Transverse colon (tissue), 4 donors: Measurements from ENCODE around the gene CTNNBL1.

Experiments
- POLR2A ChIP-seq: fragments of 450-650 bp; IDR thresholded peaks from one replicate; pipeline ENCODE4 v1.6.1; 2016; ENCODE audit warnings: antibody characterized with exemption, mild to moderate bottlenecking, moderate library complexity
- POLR2AphosphoS5 ChIP-seq, 3 donors: sonication (generic); formaldehyde crosslinking; IDR thresholded peaks; one replicate each; pipeline ENCODE4 v1.6.1; 2016; ENCODE audit warnings: antibody characterized with exemption in 3 of 3
- TF ChIP-seq, protein P1 (sequence below), 5 experiments: fragments of 200-600 bp in 3 of 5; fragments of 450-650 bp in 2 of 5; sonication (generic) in 3 of 5; IDR thresholded peaks; 1 replicate in 2 of 5; 2 replicates in 3 of 5; pipeline ENCODE4 v1.5.1; 2016 to 2017; ENCODE audit warnings: antibody characterized with exemption in 5 of 5, inconsistent platforms in 3 of 5, mild to moderate bottlenecking in 2 of 5, moderate library complexity in 1 of 5

DNA sequence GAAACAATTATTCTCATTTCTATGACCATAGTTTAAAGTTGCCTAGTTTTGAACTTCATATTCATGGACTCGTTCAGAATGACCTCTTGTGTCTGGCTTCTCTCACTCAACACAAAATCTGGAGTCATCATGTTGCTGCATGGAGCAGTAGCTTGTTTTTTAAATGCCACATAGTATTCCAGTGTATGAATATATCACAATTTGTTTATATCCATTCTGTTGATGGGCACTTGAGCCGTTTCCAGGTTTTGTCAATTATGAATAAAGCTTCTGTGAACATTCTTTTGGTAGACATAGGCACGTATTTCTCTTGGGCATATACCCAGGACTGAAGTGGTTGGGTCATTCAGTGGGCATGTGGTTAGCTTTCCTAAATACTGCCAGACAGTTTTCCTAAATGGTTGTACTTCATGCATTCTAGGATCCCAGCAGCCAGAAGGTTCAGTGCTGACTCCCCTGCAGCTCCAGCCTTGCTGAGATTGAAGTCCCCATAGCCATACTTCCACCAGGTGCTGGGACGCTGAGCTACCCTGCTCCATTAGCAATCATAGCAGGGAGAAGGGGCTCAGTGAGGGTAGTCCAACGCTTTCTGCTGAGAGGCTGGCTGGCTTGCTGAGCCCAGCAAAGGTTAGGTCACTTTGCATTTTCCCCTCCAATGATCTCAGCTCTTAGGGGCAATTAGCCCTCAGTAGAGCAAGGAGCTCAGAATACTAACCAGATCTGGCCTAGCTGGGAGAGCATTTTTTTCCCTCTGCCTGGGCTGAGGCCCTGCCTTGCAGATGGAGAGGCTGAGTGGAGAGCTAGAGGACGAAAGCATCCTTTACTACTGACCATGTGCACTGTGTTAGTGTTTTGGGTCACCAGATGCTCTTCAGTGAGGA lies 35.7 kb upstream of the CTNNBL1 start:
- TF ChIP-seq, protein P1, sequence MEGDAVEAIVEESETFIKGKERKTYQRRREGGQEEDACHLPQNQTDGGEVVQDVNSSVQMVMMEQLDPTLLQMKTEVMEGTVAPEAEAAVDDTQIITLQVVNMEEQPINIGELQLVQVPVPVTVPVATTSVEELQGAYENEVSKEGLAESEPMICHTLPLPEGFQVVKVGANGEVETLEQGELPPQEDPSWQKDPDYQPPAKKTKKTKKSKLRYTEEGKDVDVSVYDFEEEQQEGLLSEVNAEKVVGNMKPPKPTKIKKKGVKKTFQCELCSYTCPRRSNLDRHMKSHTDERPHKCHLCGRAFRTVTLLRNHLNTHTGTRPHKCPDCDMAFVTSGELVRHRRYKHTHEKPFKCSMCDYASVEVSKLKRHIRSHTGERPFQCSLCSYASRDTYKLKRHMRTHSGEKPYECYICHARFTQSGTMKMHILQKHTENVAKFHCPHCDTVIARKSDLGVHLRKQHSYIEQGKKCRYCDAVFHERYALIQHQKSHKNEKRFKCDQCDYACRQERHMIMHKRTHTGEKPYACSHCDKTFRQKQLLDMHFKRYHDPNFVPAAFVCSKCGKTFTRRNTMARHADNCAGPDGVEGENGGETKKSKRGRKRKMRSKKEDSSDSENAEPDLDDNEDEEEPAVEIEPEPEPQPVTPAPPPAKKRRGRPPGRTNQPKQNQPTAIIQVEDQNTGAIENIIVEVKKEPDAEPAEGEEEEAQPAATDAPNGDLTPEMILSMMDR (IDR thresholded peaks at IDR 0.05), result no peak
- TF ChIP-seq POLR2A, result no peak
- TF ChIP-seq POLR2AphosphoS5 (IDR thresholded peaks at IDR 0.05), result no peak
